ENCODE measurements around the gene BTBD2. TPM values are rescaled to one million over a fixed set of nuclear protein-coding genes. Genes with fewer than 3 reads are reported as not detected.
"Not testable (repeated sequence)": the region's sequence is repeated elsewhere in the genome, so short reads cannot be mapped to it uniquely, and the experiment has no call there.

The BTBD2 gene
- total RNA-seq, 4 donors from 2014 or later = 85.0 to 99.3 (median 94.9) TPM

DNA sequence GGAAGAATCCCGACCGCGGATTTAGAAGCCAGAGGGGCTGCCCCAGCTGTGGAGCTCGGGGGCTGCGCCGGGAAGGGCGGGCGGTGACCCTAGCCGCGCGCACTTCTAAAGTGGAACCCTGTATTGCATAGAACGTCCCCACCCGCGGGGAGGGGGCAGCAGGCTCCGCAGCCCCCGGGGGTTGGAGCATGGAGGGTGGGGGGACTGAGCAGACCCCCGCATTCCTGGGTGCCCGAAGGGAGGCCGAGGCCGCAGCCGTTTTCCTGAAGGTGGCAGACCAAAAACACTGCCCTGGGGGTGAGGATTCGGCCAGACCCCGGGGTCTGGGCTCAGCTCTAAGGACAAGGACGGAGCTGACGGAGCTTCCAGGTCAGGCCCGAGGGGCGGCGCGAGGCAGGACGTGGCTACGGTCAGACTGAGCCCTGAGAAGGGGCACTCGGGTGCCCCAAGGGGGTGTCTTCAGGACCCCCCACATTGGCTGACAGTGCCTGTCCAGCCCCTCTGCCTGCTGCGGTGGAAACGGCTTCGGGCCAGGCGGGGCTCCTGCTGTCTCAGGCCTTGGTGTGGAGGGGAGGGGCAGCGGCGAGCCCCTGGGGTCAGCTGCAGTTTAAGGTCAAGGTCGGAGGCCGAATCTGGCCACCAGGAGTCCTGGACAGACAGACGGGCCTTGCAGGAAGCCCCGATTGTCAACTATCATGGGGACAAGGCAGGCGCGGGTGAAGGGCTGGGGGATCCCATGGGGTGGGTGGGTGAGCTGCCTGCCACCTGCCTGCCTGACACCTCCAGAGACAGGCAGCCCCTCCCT is 23.0 kb upstream of the BTBD2 start:
- no peak overlapping the region for H3K4me3 ChIP-seq (ENCODE audit: low read depth, poor library complexity, severe bottlenecking)
- peak in 1 of 2 donors; percentile 13 for DNase-seq (ENCODE audit: low spot score in 2 of 2)
- WGBS, 2 donors = 88 to 90% methylated on average over 38 to 40 of the region's 44 CpGs
- intact Hi-C loops (cut with DNase I; ENCODE audit: low total_unique reads) = no loop called here
- TF ChIP-seq, protein P1, sequence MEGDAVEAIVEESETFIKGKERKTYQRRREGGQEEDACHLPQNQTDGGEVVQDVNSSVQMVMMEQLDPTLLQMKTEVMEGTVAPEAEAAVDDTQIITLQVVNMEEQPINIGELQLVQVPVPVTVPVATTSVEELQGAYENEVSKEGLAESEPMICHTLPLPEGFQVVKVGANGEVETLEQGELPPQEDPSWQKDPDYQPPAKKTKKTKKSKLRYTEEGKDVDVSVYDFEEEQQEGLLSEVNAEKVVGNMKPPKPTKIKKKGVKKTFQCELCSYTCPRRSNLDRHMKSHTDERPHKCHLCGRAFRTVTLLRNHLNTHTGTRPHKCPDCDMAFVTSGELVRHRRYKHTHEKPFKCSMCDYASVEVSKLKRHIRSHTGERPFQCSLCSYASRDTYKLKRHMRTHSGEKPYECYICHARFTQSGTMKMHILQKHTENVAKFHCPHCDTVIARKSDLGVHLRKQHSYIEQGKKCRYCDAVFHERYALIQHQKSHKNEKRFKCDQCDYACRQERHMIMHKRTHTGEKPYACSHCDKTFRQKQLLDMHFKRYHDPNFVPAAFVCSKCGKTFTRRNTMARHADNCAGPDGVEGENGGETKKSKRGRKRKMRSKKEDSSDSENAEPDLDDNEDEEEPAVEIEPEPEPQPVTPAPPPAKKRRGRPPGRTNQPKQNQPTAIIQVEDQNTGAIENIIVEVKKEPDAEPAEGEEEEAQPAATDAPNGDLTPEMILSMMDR (IDR thresholded peaks at IDR 0.05) = no peak
- no peak for TF ChIP-seq POLR2A (IDR thresholded peaks at IDR 0.05)

DNA sequence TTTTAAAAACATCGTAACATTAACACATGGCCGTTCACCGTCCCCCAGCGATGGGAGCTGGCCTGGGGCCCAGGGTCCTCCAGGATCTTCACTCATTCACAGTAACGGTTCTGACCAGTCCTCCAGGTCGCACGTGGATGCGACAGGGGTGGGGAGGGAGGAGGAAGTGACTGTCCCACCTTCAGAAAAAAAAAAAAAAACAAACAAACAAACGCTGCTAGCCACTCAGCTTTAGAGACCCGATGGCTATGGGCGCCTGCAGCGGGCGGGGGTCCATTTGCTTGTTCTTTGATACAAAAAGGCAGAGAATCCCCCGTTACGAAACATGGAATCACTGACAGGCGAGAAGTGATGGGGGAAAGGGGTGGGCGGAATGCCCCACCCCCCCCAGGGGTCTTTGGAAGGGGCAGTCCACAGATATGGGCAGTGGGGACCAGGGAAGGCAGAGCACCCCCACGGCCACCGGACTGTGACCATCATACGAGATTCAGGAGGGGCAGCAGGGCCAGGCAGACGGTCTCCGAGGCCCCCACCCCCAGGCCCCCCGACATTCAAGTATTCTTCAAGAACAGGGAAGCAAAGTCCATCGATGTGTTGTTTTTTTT is 22.2 kb upstream of the BTBD2 start:
- 72 to 80% methylated on average over 23 to 24 of the region's 24 CpGs for WGBS, 2 donors

DNA sequence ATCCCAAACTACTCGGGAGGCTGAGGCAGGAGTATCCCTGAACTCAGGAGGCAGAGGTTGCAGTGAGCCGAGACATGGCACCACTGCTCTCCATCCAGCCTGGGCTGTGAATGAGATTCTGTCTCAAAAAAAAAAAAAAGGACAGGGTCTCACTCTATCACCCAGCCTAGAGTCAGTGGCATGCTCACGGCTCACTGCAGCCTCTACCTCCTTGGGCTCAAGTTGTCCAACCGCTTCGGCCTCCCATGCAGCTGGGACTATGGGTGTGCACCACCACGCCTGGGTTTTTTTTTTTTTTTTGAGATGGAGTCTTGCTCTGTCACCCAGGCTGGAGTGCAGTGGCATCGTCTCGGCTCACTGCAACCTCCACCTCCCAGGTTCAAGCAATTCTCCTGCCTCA is 20.9 kb upstream of the BTBD2 start:
- intact Hi-C loops (cut with DNase I; ENCODE audit: low total_unique reads) = no loop called here
- TF ChIP-seq, protein P1 (IDR thresholded peaks at IDR 0.05) = no peak
- TF ChIP-seq POLR2A (IDR thresholded peaks at IDR 0.05) = no peak
- DNase-seq (ENCODE audit: low spot score in 2 of 2) = no peak
- no peak overlapping the region for H3K4me3 ChIP-seq (ENCODE audit: low read depth, poor library complexity, severe bottlenecking)
- WGBS, 2 donors = 79 to 91% methylated on average over 8 of the region's 8 CpGs

More for the DNA sequence above, 22.2 kb upstream of the BTBD2 start:
- intact Hi-C loops (cut with DNase I; ENCODE audit: low total_unique reads) = no loop called here
- no peak for TF ChIP-seq POLR2A (IDR thresholded peaks at IDR 0.05)
- TF ChIP-seq, protein P1 (IDR thresholded peaks at IDR 0.05) = no peak
- no peak overlapping the region for H3K4me3 ChIP-seq (ENCODE audit: low read depth, poor library complexity, severe bottlenecking)
- no peak for DNase-seq (ENCODE audit: low spot score in 2 of 2)

DNA sequence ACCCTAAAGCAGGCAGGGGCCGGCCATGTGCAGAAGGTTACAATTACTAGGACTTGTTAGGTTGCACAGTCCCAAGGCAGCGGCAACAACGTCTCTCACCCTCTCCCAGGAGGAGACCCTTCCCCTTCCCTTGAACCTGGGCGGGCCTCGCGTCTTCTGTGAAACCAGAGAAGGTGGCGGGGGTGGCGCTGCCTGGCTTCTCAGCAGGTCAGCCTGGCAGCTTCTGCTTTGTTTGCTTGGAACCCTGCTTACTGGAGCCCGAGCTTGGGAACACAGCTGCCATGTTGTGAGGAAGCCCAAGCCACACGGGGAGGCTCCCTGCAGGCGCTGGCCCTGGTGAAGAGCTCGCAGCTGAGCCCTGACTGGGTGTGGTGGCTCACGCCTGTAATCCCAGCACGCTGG is 20.1 kb upstream of the BTBD2 start:
- TF ChIP-seq, protein P1 (IDR thresholded peaks at IDR 0.05) = no peak
- TF ChIP-seq POLR2A (IDR thresholded peaks at IDR 0.05) = no peak
- DNase-seq (ENCODE audit: low spot score in 2 of 2) = no peak
- WGBS, 2 donors = 75 to 78% methylated on average over 14 of the region's 14 CpGs
- intact Hi-C loops (cut with DNase I; ENCODE audit: low total_unique reads) = no loop called here
- no peak overlapping the region for H3K4me3 ChIP-seq (ENCODE audit: low read depth, poor library complexity, severe bottlenecking)

DNA sequence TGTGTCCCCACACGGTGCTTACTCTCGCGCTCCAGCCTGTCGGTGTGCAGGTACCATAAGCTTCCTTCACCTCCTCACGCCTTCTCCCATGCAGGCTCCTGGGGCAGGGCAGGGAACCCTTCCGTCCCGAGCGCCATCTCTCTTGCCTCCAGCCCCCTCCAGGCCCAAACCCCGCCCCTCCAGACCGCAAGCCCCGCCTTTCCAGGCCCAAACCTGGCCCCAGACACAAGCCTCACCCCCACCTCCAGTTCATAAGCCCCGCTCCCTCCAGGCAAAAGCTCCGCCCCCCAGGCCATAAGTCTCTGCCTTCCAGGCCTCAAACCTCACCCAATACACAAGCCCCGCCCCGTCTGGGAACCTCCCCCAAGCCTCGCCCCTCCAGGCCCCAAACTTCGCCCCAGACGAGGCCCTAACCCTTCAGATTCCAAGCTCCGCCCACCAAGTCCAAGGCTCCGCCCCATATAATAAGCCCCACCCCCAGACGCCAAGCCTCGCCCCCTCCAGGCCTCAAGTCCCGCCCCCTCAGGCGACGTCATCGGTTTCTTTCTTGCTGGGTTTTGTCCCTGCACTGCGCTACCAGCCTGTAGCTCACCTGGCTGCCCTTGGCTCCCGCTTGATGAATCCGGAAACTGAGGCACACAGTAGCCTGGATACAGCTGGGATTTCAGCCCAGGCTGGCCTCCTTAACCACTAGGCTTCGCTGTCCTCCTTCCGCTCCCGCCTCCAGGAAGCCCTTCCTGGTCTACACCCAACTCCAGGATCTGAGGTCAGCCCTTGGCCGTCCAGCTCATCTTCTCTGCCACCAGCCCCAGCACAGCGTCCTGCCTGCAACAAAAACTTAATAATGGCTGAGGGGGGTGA is 19.4 kb upstream of the BTBD2 start:
- peak in 1 of 2 donors; percentile 91 for DNase-seq (ENCODE audit: low spot score in 2 of 2)
- H3K4me3 ChIP-seq (ENCODE audit: low read depth, poor library complexity, severe bottlenecking) = no peak overlapping the region
- WGBS, 2 donors = 33 to 42% methylated on average over 34 of the region's 34 CpGs
- intact Hi-C loops (cut with DNase I; ENCODE audit: low total_unique reads) = no loop called here
- no peak for TF ChIP-seq POLR2A (IDR thresholded peaks at IDR 0.05)
- TF ChIP-seq, protein P1 (IDR thresholded peaks at IDR 0.05) = no peak

DNA sequence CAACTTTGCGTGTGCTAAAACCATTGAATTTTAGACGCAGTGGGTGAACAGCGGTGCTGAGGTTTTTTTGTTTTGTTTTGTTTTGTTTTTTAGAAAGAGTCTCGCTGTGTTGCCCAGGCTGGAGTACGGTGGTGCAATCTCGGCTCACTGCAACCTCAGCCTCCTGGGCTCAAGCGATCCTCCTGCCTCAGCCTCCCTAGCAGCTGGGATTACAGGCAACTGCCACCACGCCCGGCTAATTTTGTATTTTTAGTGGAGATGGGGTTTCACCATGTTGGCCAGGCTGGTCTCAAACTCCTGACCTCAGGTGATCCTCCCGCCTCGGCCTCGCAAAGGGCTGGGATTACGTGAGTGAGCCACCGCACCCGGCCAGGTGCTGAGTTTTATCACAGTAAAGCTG is 18.7 kb upstream of the BTBD2 start:
- intact Hi-C loops (cut with DNase I; ENCODE audit: low total_unique reads); DNase-seq (ENCODE audit: low spot score in 2 of 2); H3K4me3 ChIP-seq (ENCODE audit: low read depth, poor library complexity, severe bottlenecking): not testable (repeated sequence)
- 84 to 86% methylated on average over 15 of the region's 15 CpGs for WGBS, 2 donors

Measured in lower leg skin (tissue), 4 donors.